Measurements from ENCODE around the gene CCRL2.

DNA sequence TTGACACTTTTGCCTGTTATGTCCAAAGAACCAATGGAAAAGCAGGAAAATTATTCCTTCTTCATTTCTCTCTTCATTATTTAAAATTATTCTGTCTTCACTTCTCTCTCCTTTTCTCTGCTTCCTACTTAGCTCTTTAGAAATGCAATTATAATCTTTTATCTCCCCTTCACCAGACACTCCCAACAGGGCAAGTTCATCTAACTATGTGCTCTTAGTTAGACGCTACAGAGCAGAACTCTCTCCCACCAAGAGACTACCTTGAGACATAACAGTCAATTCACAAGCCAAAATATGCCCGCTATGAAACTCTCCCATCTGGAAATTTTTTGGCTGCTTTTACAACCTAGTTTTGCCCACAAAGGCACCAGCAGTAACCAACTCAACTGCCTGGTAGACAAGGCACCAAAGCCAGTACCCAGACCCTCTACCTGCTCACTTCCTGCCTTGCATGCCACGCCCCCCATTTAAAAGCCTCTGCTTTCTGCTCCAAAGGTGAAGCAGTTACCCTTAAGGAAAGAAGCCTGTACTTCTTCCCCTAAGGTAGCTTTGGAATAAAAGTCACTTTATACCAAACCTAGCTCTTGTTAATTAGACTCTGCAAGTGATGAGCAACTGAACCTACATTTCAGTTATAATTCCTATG is 28.1 kb downstream of the CCRL2 start:
- TF ChIP-seq POLR2AphosphoS5 (IDR thresholded peaks at IDR 0.05): no peak
- TF ChIP-seq, protein P1, sequence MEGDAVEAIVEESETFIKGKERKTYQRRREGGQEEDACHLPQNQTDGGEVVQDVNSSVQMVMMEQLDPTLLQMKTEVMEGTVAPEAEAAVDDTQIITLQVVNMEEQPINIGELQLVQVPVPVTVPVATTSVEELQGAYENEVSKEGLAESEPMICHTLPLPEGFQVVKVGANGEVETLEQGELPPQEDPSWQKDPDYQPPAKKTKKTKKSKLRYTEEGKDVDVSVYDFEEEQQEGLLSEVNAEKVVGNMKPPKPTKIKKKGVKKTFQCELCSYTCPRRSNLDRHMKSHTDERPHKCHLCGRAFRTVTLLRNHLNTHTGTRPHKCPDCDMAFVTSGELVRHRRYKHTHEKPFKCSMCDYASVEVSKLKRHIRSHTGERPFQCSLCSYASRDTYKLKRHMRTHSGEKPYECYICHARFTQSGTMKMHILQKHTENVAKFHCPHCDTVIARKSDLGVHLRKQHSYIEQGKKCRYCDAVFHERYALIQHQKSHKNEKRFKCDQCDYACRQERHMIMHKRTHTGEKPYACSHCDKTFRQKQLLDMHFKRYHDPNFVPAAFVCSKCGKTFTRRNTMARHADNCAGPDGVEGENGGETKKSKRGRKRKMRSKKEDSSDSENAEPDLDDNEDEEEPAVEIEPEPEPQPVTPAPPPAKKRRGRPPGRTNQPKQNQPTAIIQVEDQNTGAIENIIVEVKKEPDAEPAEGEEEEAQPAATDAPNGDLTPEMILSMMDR (IDR thresholded peaks at IDR 0.05): no peak
- no peak for TF ChIP-seq EP300 (IDR thresholded peaks at IDR 0.05)
